Measurements from ENCODE around the gene INF2. TPM values are rescaled to one million over a fixed set of nuclear protein-coding genes. Genes with fewer than 3 reads are reported as not detected.

The INF2 gene
- total RNA-seq, 1 donor: 49.2 TPM

- H3K4me2 ChIP-seq (ENCODE audit: insufficient read depth, low read length): no peak overlapping the region
- peaks cover 76% of the 10 kb centered on the region for H4K20me1 ChIP-seq (ENCODE audit: insufficient read depth, low read length)
- H3K79me2 ChIP-seq (ENCODE audit: insufficient read depth, low read length): peaks cover 93% of the 10 kb centered on the region
- DNase-seq (ENCODE audit: insufficient read length, low spot score, missing footprints): no peak
- no peak overlapping the region for H2AFZ ChIP-seq (ENCODE audit: low read length)
- no peak overlapping the region for H3K4me3 ChIP-seq (ENCODE audit: insufficient read depth, low read length)
- TF ChIP-seq CTCF (IDR thresholded peaks at IDR 0.05; ENCODE audit: extremely low read depth, low read depth, low read length): no peak
- no peaks in the 10 kb centered on the region for H3K27me3 ChIP-seq (ENCODE audit: insufficient read depth, low read length)
- H3K27ac ChIP-seq (ENCODE audit: low read depth, low read length): no peak overlapping the region
- H3K4me1 ChIP-seq (ENCODE audit: insufficient read depth, low read length): peaks cover 13% of the 10 kb centered on the region
- H3K9me3 ChIP-seq (ENCODE audit: low read depth, low read length): no peaks in the 10 kb centered on the region
- peaks cover 10% of the 10 kb centered on the region for H3K36me3 ChIP-seq (ENCODE audit: insufficient read depth, low read length)
Observed at GRCh38 chr14:104693482-104694431, 4.3 kb downstream of the INF2 start.

GRCh38 chr14:104694475-104694950 is 5.1 kb downstream of the INF2 start:
- Histone ChIP-seq H3K79me2 (ENCODE audit: insufficient read depth, low read length) (peaks cover 100% of the 10 kb centered on the region), H3K9me3 (ENCODE audit: low read depth, low read length) (no peaks in the 10 kb centered on the region), H3K27ac (ENCODE audit: low read depth, low read length) (no peak overlapping the region), H3K27me3 (ENCODE audit: insufficient read depth, low read length) (no peaks in the 10 kb centered on the region), H4K20me1 (ENCODE audit: insufficient read depth, low read length) (peaks cover 82% of the 10 kb centered on the region), H3K4me2 (ENCODE audit: insufficient read depth, low read length) (no peak overlapping the region), H3K36me3 (ENCODE audit: insufficient read depth, low read length) (peaks cover 10% of the 10 kb centered on the region), H2AFZ (ENCODE audit: low read length) (no peak overlapping the region), H3K4me1 (ENCODE audit: insufficient read depth, low read length) (peaks cover 11% of the 10 kb centered on the region), H3K4me3 (ENCODE audit: insufficient read depth, low read length) (no peak overlapping the region)
- TF ChIP-seq CTCF (IDR thresholded peaks at IDR 0.05; ENCODE audit: extremely low read depth, low read depth, low read length): no peak
- no peak for DNase-seq (ENCODE audit: insufficient read length, low spot score, missing footprints)

GRCh38 chr14:104694991-104695659 is 5.7 kb downstream of the INF2 start:
- Histone ChIP-seq H3K27me3 (ENCODE audit: insufficient read depth, low read length) (no peaks in the 10 kb centered on the region), H4K20me1 (ENCODE audit: insufficient read depth, low read length) (peaks cover 88% of the 10 kb centered on the region), H3K27ac (ENCODE audit: low read depth, low read length) (no peak overlapping the region), H3K4me3 (ENCODE audit: insufficient read depth, low read length) (no peak overlapping the region), H2AFZ (ENCODE audit: low read length) (no peak overlapping the region), H3K9me3 (ENCODE audit: low read depth, low read length) (no peaks in the 10 kb centered on the region), H3K79me2 (ENCODE audit: insufficient read depth, low read length) (peaks cover 100% of the 10 kb centered on the region), H3K4me2 (ENCODE audit: insufficient read depth, low read length) (no peak overlapping the region), H3K36me3 (ENCODE audit: insufficient read depth, low read length) (peaks cover 10% of the 10 kb centered on the region), H3K4me1 (ENCODE audit: insufficient read depth, low read length) (peaks cover 11% of the 10 kb centered on the region)
- DNase-seq (ENCODE audit: insufficient read length, low spot score, missing footprints): no peak
- TF ChIP-seq CTCF (IDR thresholded peaks at IDR 0.05; ENCODE audit: extremely low read depth, low read depth, low read length): no peak

- Histone ChIP-seq H3K27me3 (ENCODE audit: insufficient read depth, low read length) (no peaks in the 10 kb centered on the region), H2AFZ (ENCODE audit: low read length) (no peak overlapping the region), H4K20me1 (ENCODE audit: insufficient read depth, low read length) (peaks cover 88% of the 10 kb centered on the region), H3K36me3 (ENCODE audit: insufficient read depth, low read length) (peaks cover 11% of the 10 kb centered on the region), H3K9me3 (ENCODE audit: low read depth, low read length) (no peaks in the 10 kb centered on the region), H3K4me2 (ENCODE audit: insufficient read depth, low read length) (no peak overlapping the region), H3K4me3 (ENCODE audit: insufficient read depth, low read length) (no peak overlapping the region), H3K27ac (ENCODE audit: low read depth, low read length) (no peak overlapping the region), H3K4me1 (ENCODE audit: insufficient read depth, low read length) (peaks cover 11% of the 10 kb centered on the region), H3K79me2 (ENCODE audit: insufficient read depth, low read length) (peaks cover 100% of the 10 kb centered on the region)
- no peak for DNase-seq (ENCODE audit: insufficient read length, low spot score, missing footprints)
- no peak for TF ChIP-seq CTCF (IDR thresholded peaks at IDR 0.05; ENCODE audit: extremely low read depth, low read depth, low read length)
Observed at GRCh38 chr14:104695660-104696000, 6.2 kb downstream of the INF2 start.

All from osteoblast (primary cell).